CD4-positive, alpha-beta T cell (primary cell): ENCODE data around the gene NHSL2. TPM values are rescaled to one million over a fixed set of nuclear protein-coding genes. Genes with fewer than 3 reads are reported as not detected.

Source experiments
- ATAC-seq: fragments of 200-7000 bp; cut with Tn5 transposase; one replicate; pipeline ENCODE4 v1.10.0; 2022; ENCODE audit warnings: mild to moderate bottlenecking; ENCODE audit not compliant: poor library complexity
- CTCF ChIA-PET: fragments of 350-600 bp; sonication (Branson Sonifier 250); formaldehyde crosslinking; loops from one replicate; lab custom pipeline; 2021; ENCODE audit warnings: antibody characterized with exemption, inconsistent platforms; lab: Charles Lee
- POLR2A ChIA-PET: fragments of 350-600 bp; sonication (Branson Sonifier 250); formaldehyde crosslinking; loops from one replicate; lab custom pipeline; 2021; ENCODE audit warnings: antibody characterized with exemption, inconsistent platforms; lab: Charles Lee
- DNase-seq, 14 experiments: peaks; one replicate each; pipeline ENCODE4 v3.0.0-alpha.2; 2013 to 2020; ENCODE audit warnings: mixed read lengths in 2 of 14
- H3K27ac ChIP-seq, 2 donors: one replicate each; pipeline versions ENCODE4 v1.5.1 to v1.7.0; 2013; ENCODE audit warnings: low read length in 2 of 2, low read depth in 1 of 2, mild to moderate bottlenecking in 1 of 2
- H3K27me3 ChIP-seq, 2 experiments: 1 replicate in 1 of 2; 2 replicates in 1 of 2; pipeline versions ENCODE4 v1.6.1 to v1.7.0; 2013; ENCODE audit warnings: low read length in 2 of 2, control low read depth in 1 of 2, mild to moderate bottlenecking in 1 of 2, moderate library complexity in 1 of 2; ENCODE audit not compliant: insufficient read depth in 2 of 2, control insufficient read depth in 1 of 2
- H3K36me3 ChIP-seq: one replicate; pipeline ENCODE4 v1.6.1; 2013; ENCODE audit warnings: low read length, control low read depth; ENCODE audit not compliant: insufficient read depth
- H3K4me1 ChIP-seq: one replicate; pipeline ENCODE4 v1.6.1; 2013; ENCODE audit warnings: low read length, control low read depth; ENCODE audit not compliant: insufficient read depth
- H3K4me3 ChIP-seq: one replicate; pipeline ENCODE4 v1.5.1; 2013; ENCODE audit warnings: mild to moderate bottlenecking, low read length, moderate library complexity
- H3K9me3 ChIP-seq, 2 experiments: 1 replicate in 1 of 2; 2 replicates in 1 of 2; pipeline versions ENCODE4 v1.6.1 to v1.7.0; 2013; ENCODE audit warnings: low read length in 2 of 2, mild to moderate bottlenecking in 2 of 2, control low read depth in 1 of 2, moderate library complexity in 1 of 2; ENCODE audit not compliant: control insufficient read depth in 1 of 2, insufficient read depth in 1 of 2
- H3K27ac Mint-ChIP-seq: one replicate; pipeline ENCODE4 v1.8.0; 2020; ENCODE audit warnings: mixed read lengths
- H3K27me3 Mint-ChIP-seq: one replicate; pipeline ENCODE4 v1.8.0; 2021; ENCODE audit warnings: mixed read lengths
- H3K36me3 Mint-ChIP-seq: one replicate; pipeline ENCODE4 v1.8.0; 2021; ENCODE audit warnings: low read depth, mixed read lengths
- H3K4me1 Mint-ChIP-seq: one replicate; pipeline ENCODE4 v1.8.0; 2021; ENCODE audit warnings: low read depth, mixed read lengths
- H3K4me3 Mint-ChIP-seq: one replicate; pipeline ENCODE4 v1.8.0; 2020; ENCODE audit warnings: mild to moderate bottlenecking, mixed read lengths
- H3K9me3 Mint-ChIP-seq: one replicate; pipeline ENCODE4 v1.8.0; 2020; ENCODE audit warnings: mixed read lengths
- CTCF ChIP-seq: fragments of 200-600 bp; IDR thresholded peaks from one replicate; pipeline ENCODE4 v1.8.0; 2022; ENCODE audit warnings: antibody characterized with exemption, mild to moderate bottlenecking
- intact Hi-C, 2 experiments: fragments of 100-400 bp; cut with DNase I in 1 of 2; cut with micrococcal nuclease in 1 of 2; formaldehyde crosslinking; loops; one replicate each; pipeline versions ENCODE4 v1.15.1 to v1.9.0; 2023 to 2025; cut with DNase I, micrococcal nuclease
- total RNA-seq, 174 experiments: library from RNA in 2 of 174; stranded (reverse) in 2 of 174; gene quantifications; one replicate each; pipeline ENCODE4 v1.2.3 and lab custom pipeline; 2021 to 2026

Gene NHSL2
- total RNA-seq, 2 experiments from 2014 or later, result 1.3 to 1.5 TPM

- ATAC-seq, result no peak
- H3K27ac Mint-ChIP-seq, result no peak overlapping the region
Measured at GRCh38 chrX:72048510-72049455, 138.1 kb downstream of the NHSL2 start.

GRCh38 chrX:72050011-72050410, 139.4 kb downstream of the NHSL2 start:
- Mint-ChIP-seq H3K4me1 (peaks cover 28% of the 10 kb centered on the region), H3K4me3 (no peak overlapping the region), H3K36me3 (no peaks in the 10 kb centered on the region), H3K27ac (no peak overlapping the region), H3K9me3 (no peaks in the 10 kb centered on the region), H3K27me3 (no peaks in the 10 kb centered on the region)
- ChIA-PET POLR2A (no interaction called here), CTCF (no interaction called here)
- Histone ChIP-seq H3K27ac (no peak overlapping the region), H3K27me3 (no peaks in the 10 kb centered on the region), H3K9me3 (no peaks in the 10 kb centered on the region), H3K36me3 (no peaks in the 10 kb centered on the region), H3K4me1 (peaks cover 31% of the 10 kb centered on the region), H3K4me3 (no peak overlapping the region)
- no peak for ATAC-seq
- no peak for DNase-seq
- TF ChIP-seq CTCF, result no peak
- intact Hi-C loops, result no loop called here

More at GRCh38 chrX:72048510-72049455, 138.1 kb downstream of the NHSL2 start:
- peak in 5 of 14 experiments; percentile 16 to 45 (median 26) for DNase-seq
- Mint-ChIP-seq H3K4me3 (no peak overlapping the region), H3K4me1 (peaks cover 30% of the 10 kb centered on the region), H3K36me3 (no peaks in the 10 kb centered on the region), H3K9me3 (no peaks in the 10 kb centered on the region), H3K27me3 (no peaks in the 10 kb centered on the region)
- POLR2A ChIA-PET, result no interaction called here
- Histone ChIP-seq H3K9me3 (no peaks in the 10 kb centered on the region), H3K27ac (no peak overlapping the region), H3K4me1 (peaks cover 36% of the 10 kb centered on the region), H3K36me3 (no peaks in the 10 kb centered on the region), H3K4me3 (no peak overlapping the region), H3K27me3 (no peaks in the 10 kb centered on the region)
- intact Hi-C loops, result loop anchor here in 1 of 2 experiments (5.0 kb wide), 1 partner anchor 54 kb away; no protein-coding TSS in a partner anchor
- no peak for TF ChIP-seq CTCF
- CTCF ChIA-PET, result interaction anchor here (1.6 kb wide), 1 partner anchor 93 kb away, joined by 3 read pairs; no protein-coding TSS in a partner anchor

- Mint-ChIP-seq H3K9me3 (no peaks in the 10 kb centered on the region), H3K4me3 (no peak overlapping the region), H3K36me3 (no peaks in the 10 kb centered on the region), H3K4me1 (peaks cover 17% of the 10 kb centered on the region), H3K27me3 (no peaks in the 10 kb centered on the region), H3K27ac (no peak overlapping the region)
- ChIA-PET POLR2A (no interaction called here), CTCF (no interaction called here)
- intact Hi-C loops, result no loop called here
- Histone ChIP-seq H3K27me3 (no peaks in the 10 kb centered on the region), H3K4me1 (peaks cover 16% of the 10 kb centered on the region), H3K27ac (no peak overlapping the region), H3K4me3 (no peak overlapping the region), H3K36me3 (no peaks in the 10 kb centered on the region), H3K9me3 (no peaks in the 10 kb centered on the region)
- ATAC-seq (no peak), DNase-seq (no peak)
- no peak for TF ChIP-seq CTCF
Measured at GRCh38 chrX:72051589-72051988, 140.9 kb downstream of the NHSL2 start.
